Gastroesophageal sphincter (tissue), 4 donors: ENCODE measurements around the gene SLC25A25. TPM values are rescaled to one million over a fixed set of nuclear protein-coding genes. Genes with fewer than 3 reads are reported as not detected.

Experiments used
- ATAC-seq: fragments of 150-250 bp; one replicate; pipeline ENCODE4 v1.9.1; 2016; ENCODE audit warnings: mild to moderate bottlenecking, moderate library complexity
- H3K27ac ChIP-seq, 4 donors: fragments of 200-600 bp; sonication (generic) in 3 of 4; 1 replicate in 3 of 4; 2 replicates in 1 of 4; pipeline ENCODE4 v1.5.1; 2016 to 2019
- H3K27me3 ChIP-seq: fragments of 200-600 bp; sonication (generic); one replicate; pipeline ENCODE4 v1.5.1; 2019
- H3K36me3 ChIP-seq, 2 donors: fragments of 200-600 bp; sonication (generic); one replicate each; pipeline ENCODE4 v1.5.1; 2019; ENCODE audit warnings: control low read depth in 1 of 2
- H3K4me1 ChIP-seq, 3 donors: fragments of 200-600 bp; sonication (generic); 1 replicate in 2 of 3; 2 replicates in 1 of 3; pipeline ENCODE4 v1.5.1; 2016 to 2019; ENCODE audit warnings: control low read depth in 2 of 3
- H3K4me3 ChIP-seq, 2 donors: fragments of 200-600 bp; sonication (generic); one replicate each; pipeline ENCODE4 v1.5.1; 2019; ENCODE audit warnings: mild to moderate bottlenecking in 1 of 2, moderate library complexity in 1 of 2
- H3K9me3 ChIP-seq, 3 donors: fragments of 200-600 bp; sonication (generic); one replicate each; pipeline ENCODE4 v1.5.1; 2017 to 2019; ENCODE audit warnings: control low read depth in 2 of 3
- CTCF ChIP-seq, 4 experiments: fragments of 200-600 bp in 2 of 4; fragments of 450-650 bp in 2 of 4; sonication (generic) in 1 of 4; IDR thresholded peaks; one replicate each; pipeline ENCODE4 v1.5.1; 2017 to 2019; ENCODE audit warnings: antibody characterized with exemption in 4 of 4, mild to moderate bottlenecking in 2 of 4, moderate library complexity in 2 of 4
- EP300 ChIP-seq: sonication (generic); formaldehyde crosslinking; IDR thresholded peaks from one replicate; pipeline ENCODE4 v1.6.1; 2017; ENCODE audit warnings: antibody characterized with exemption, mild to moderate bottlenecking
- POLR2A ChIP-seq, 2 donors: fragments of 450-650 bp; IDR thresholded peaks; one replicate each; pipeline ENCODE4 v1.6.1; 2017; ENCODE audit warnings: antibody characterized with exemption in 2 of 2, mild to moderate bottlenecking in 2 of 2, moderate library complexity in 1 of 2
- POLR2AphosphoS5 ChIP-seq: sonication (generic); formaldehyde crosslinking; IDR thresholded peaks from one replicate; pipeline ENCODE4 v1.6.1; 2017; ENCODE audit warnings: antibody characterized with exemption
- WGBS, 2 donors: methylation state at CpG; one replicate each; pipeline ENCODE4 v1.1.5; 2018; ENCODE audit warnings: low coverage in 1 of 2; 5-methylcytosine and 5-hydroxymethylcytosine counted together
- total RNA-seq, 4 donors: library from RNA; depleted of rRNA; stranded (reverse); fragments of >200 nt; gene quantifications; one replicate each; pipeline ENCODE4 v1.1.0, GENCODE V29; 2016

The SLC25A25 gene
- total RNA-seq, 4 donors from 2014 or later: 16.1 to 64.1 (median 18.3) TPM

GRCh38 chr9:128094950-128095544 lies 27.0 kb downstream of the SLC25A25 start:
- WGBS, 2 donors: 48 to 64% methylated on average over 4 to 9 of the region's 11 CpGs
- Histone ChIP-seq H3K4me3 (no peak overlapping the region), H3K27ac (peak overlapping the region; percentile 87 to 96 (median 94)), H3K9me3 (no peaks in the 10 kb centered on the region), H3K27me3 (no peaks in the 10 kb centered on the region), H3K36me3 (no peaks in the 10 kb centered on the region), H3K4me1 (peaks cover 13 to 94% (median 42%) of the 10 kb centered on the region in 3 donors)
- no peak for ATAC-seq
- no peak for TF ChIP-seq POLR2AphosphoS5
- no peak for TF ChIP-seq CTCF (IDR thresholded peaks at IDR 0.05)
- TF ChIP-seq EP300: no peak
- no peak for TF ChIP-seq POLR2A (IDR thresholded peaks at IDR 0.05)

GRCh38 chr9:128096616-128097536 lies 28.8 kb downstream of the SLC25A25 start:
- ATAC-seq: no peak
- Histone ChIP-seq H3K27ac (peak overlapping the region; percentile 81 to 99 (median 95)), H3K27me3 (no peaks in the 10 kb centered on the region), H3K4me3 (no peak overlapping the region), H3K4me1 (peaks cover 11 to 97% (median 49%) of the 10 kb centered on the region in 3 donors), H3K9me3 (no peaks in the 10 kb centered on the region), H3K36me3 (peaks cover 0 to 13% of the 10 kb centered on the region in 2 donors)
- WGBS, 2 donors: 81 to 83% methylated on average over 16 of the region's 19 CpGs
- TF ChIP-seq POLR2AphosphoS5 (no peak), CTCF (IDR thresholded peaks at IDR 0.05) (no peak), EP300 (no peak), POLR2A (IDR thresholded peaks at IDR 0.05) (no peak)

GRCh38 chr9:128097543-128098296 lies 29.7 kb downstream of the SLC25A25 start:
- no peaks in the 10 kb centered on the region for H3K9me3 ChIP-seq
- WGBS, 2 donors: 28 to 73% methylated on average over 3 to 8 of the region's 13 CpGs
- ATAC-seq: no peak
- H3K36me3 ChIP-seq: peaks cover 0 to 21% of the 10 kb centered on the region in 2 donors
- H3K27ac ChIP-seq: peak overlapping the region; percentile 81 to 99 (median 95)
- TF ChIP-seq EP300 (no peak), CTCF (IDR thresholded peaks at IDR 0.05) (no peak), POLR2A (IDR thresholded peaks at IDR 0.05) (no peak), POLR2AphosphoS5 (no peak)
- no peaks in the 10 kb centered on the region for H3K27me3 ChIP-seq
- peak overlapping the region in 1 of 2 donors; percentile 60 for H3K4me3 ChIP-seq
- peaks cover 11 to 96% (median 43%) of the 10 kb centered on the region in 3 donors for H3K4me1 ChIP-seq

- Histone ChIP-seq H3K27me3 (no peaks in the 10 kb centered on the region), H3K36me3 (peaks cover 0 to 30% of the 10 kb centered on the region in 2 donors), H3K4me1 (peaks cover 11 to 95% (median 35%) of the 10 kb centered on the region in 3 donors), H3K4me3 (peak overlapping the region; percentile 35 to 60), H3K27ac (peak overlapping the region; percentile 81 to 99 (median 95)), H3K9me3 (no peaks in the 10 kb centered on the region)
- TF ChIP-seq EP300: peak; percentile 40
- peak; percentile 95 to 97 for TF ChIP-seq POLR2A (IDR thresholded peaks at IDR 0.05)
- peak in 1 of 4 experiments; percentile 2 for TF ChIP-seq CTCF (IDR thresholded peaks at IDR 0.05)
- TF ChIP-seq POLR2AphosphoS5: peak; percentile 99
- ATAC-seq: peak; percentile 83
- WGBS, 2 donors: 4 to 6% methylated on average over 11 to 19 of the region's 32 CpGs
Observed at GRCh38 chr9:128098297-128099230, 30.5 kb downstream of the SLC25A25 start.
